Activated gamma-delta T cell treated with anti-CD3 and anti-CD28 coated beads, Interleukin-2, amount 50 U/mL, for 16 hours (primary cell): Measurements from ENCODE around the gene OLFM1.

Experiments used
- DNase-seq: peaks from one replicate; pipeline ENCODE4 v3.0.0-alpha.2; 2020; ENCODE audit warnings: low read depth

Gene OLFM1

GRCh38 chr9:135076876-135077430 lies 10.5 kb upstream of the OLFM1 start:
- DNase-seq = no peak

- no peak for DNase-seq
Measured at GRCh38 chr9:135077497-135078200, 9.8 kb upstream of the OLFM1 start.

- no peak for DNase-seq
Measured at GRCh38 chr9:135078361-135078821, 9.1 kb upstream of the OLFM1 start.

GRCh38 chr9:135079018-135079417 lies 8.4 kb upstream of the OLFM1 start:
- no peak for DNase-seq

GRCh38 chr9:135079676-135080075 lies 7.8 kb upstream of the OLFM1 start:
- no peak for DNase-seq

- DNase-seq = no peak
Measured at GRCh38 chr9:135080286-135081263, 6.9 kb upstream of the OLFM1 start.

GRCh38 chr9:135081264-135081660 lies 6.2 kb upstream of the OLFM1 start:
- DNase-seq = no peak

GRCh38 chr9:135081731-135082130 lies 5.7 kb upstream of the OLFM1 start:
- DNase-seq = no peak

- DNase-seq = no peak
Measured at GRCh38 chr9:135082536-135082935, 4.9 kb upstream of the OLFM1 start.

- no peak for DNase-seq
Measured at GRCh38 chr9:135083241-135083810, 4.1 kb upstream of the OLFM1 start.

- no peak for DNase-seq
Measured at GRCh38 chr9:135083831-135084230, 3.6 kb upstream of the OLFM1 start.

- no peak for DNase-seq
Measured at GRCh38 chr9:135084262-135084661, 3.2 kb upstream of the OLFM1 start.

GRCh38 chr9:135084881-135085760 lies 2.3 kb upstream of the OLFM1 start:
- no peak for DNase-seq

GRCh38 chr9:135085830-135086546 lies 1.5 kb upstream of the OLFM1 start:
- no peak for DNase-seq

GRCh38 chr9:135086597-135087488 lies 625 bp upstream of the OLFM1 start:
- DNase-seq = no peak

- DNase-seq = no peak
Measured at GRCh38 chr9:135087899-135088347, 455 bp downstream of the OLFM1 start.

- no peak for DNase-seq
Measured at GRCh38 chr9:135088348-135088978, 995 bp downstream of the OLFM1 start.

GRCh38 chr9:135088979-135089847 lies 1.7 kb downstream of the OLFM1 start:
- DNase-seq = no peak
